AG09309 (cell line): Measurements from ENCODE around the gene PRSS16.

Source experiments
- DNase-seq: peaks from one replicate; pipeline ENCODE4 v3.0.0-alpha.2; 2010; ENCODE audit warnings: low read depth
- H3K4me3 ChIP-seq: 2 replicates; pipeline ENCODE4 v1.5.1; 2011; ENCODE audit warnings: mild to moderate bottlenecking, low read depth, low read length, moderate library complexity; ENCODE audit not compliant: control insufficient read depth
- CTCF ChIP-seq: IDR thresholded peaks from 2 replicates; pipeline ENCODE4 v1.5.1; 2011; ENCODE audit warnings: mild to moderate bottlenecking, low read depth, low read length, inconsistent platforms; ENCODE audit not compliant: insufficient read depth, control insufficient read depth; ENCODE audit errors: missing control alignments

The PRSS16 gene

DNA sequence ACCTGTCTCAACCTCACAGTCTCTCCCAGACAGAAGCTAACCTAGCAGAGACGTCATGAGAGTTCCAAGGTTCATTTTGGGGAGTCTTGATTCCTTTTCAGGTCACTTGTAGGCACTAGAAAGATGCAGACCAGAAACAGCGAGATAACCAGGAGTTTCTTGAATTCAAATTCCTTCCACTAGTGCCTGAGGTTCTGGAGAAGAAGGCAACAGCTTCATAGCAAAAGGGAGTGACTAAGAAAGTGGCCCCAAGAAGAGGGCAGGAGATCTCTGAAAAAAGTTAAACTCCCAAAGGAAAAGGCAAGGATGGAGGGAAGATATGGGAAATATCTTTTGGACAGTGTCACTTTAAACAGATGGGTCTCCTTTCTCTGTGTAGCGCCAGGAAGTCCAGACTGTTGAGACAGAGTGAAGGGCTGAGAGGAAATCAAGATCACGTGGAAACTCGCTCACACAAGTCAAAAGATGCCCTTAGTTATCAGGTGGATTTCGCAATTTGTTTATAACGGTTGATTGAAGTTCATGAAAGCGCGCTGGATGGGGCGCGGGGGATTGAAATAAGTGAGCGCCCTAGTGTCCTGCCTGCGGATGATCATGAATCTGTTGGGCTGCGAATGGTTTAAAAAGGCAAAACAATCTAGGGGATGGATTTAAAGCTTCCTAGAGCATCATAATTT, 4.8 kb upstream of the PRSS16 start:
- DNase-seq, result no peak
- no peak for TF ChIP-seq CTCF
- no peak overlapping the region for H3K4me3 ChIP-seq

GRCh38 chr6:27248783-27249182, 1.3 kb downstream of the PRSS16 start:
- no peak for DNase-seq
- no peak overlapping the region for H3K4me3 ChIP-seq
- TF ChIP-seq CTCF, result no peak

GRCh38 chr6:27250277-27251111, 3.0 kb downstream of the PRSS16 start:
- H3K4me3 ChIP-seq, result peak overlapping the region; percentile 41
- TF ChIP-seq CTCF, result no peak
- DNase-seq, result no peak

DNA sequence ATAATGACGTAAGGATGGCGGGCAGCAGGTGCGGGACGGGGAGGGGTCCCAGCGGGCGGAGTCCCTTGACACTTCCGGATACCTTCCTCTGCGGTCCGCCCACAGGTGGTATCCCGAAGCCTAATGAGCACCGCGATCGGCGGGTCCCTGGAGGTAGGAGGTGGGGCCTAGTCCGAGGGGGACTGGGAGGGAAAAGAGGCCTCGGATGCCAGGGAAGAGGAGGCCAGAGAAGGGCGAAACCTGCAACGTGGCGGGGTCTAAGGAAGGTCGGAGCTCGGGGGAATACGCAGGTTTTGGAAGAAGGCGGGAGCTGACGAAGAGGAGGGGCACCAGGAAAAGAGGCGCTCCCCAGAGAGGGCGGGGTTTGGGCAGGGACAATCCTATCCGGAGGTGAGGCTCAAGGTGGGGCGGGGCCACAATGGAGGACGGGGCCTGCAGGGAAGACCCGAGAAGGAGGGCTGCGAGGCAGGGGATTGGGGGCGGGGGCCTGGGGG, 3.7 kb downstream of the PRSS16 start:
- DNase-seq, result no peak
- peak overlapping the region; percentile 41 for H3K4me3 ChIP-seq
- TF ChIP-seq CTCF, result no peak

- no peak for DNase-seq
- peak overlapping the region; percentile 41 for H3K4me3 ChIP-seq
- no peak for TF ChIP-seq CTCF
Observed at GRCh38 chr6:27251606-27252251, 4.2 kb downstream of the PRSS16 start.

- no peak for DNase-seq
- no peak overlapping the region for H3K4me3 ChIP-seq
- TF ChIP-seq CTCF, result no peak
Observed at GRCh38 chr6:27254566-27254965, 7.1 kb downstream of the PRSS16 start.
